Activated effector memory CD4-positive, alpha-beta T cell treated with anti-CD3 and anti-CD28 coated beads, Interleukin-2, amount 50 U/mL, for 16 hours (primary cell): ENCODE results near the gene EFNA1.
A peak's percentile ranks its signal among the peaks of the same experiment; 100 is the strongest.

Experiments used
- DNase-seq: peaks from one replicate; pipeline ENCODE4 v3.0.0-alpha.2; 2020

Gene EFNA1

GRCh38 chr1:155176544-155177071, 48.9 kb downstream of the EFNA1 start:
- DNase-seq = peak; percentile 93

DNA sequence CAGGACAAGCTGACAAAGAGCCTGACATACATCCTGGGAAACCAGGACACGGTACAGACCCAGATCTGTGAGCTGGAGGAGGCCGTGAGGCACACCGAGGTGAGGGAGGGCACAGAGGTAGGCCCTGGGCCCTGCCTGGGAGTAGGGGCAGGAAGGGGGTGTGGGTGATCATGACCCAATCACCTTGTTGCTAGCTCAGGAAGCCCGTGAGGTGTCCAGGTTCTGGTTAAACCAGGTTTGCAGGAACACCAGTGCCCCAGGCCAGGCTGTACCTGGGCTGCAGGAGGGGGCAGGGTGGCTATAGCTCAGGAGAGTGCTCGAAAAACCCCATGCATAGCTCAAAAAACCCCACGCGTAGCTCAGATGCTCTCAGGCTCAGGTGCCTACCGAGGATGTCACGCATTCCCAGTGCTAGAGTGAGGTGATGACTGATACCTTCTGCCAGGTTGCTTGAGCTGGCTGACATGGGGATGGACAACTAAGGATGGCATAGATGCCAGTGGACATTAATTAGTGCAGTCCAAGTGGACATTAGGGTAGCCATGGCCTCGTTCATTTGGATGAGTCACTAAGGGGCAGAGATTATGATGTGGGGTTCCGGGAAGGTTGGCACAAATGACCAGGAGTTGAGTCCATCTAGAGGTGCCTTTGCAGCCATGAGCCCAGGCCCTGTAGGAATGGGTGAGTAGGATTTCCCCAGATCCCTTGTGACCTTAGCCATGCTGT, 49.7 kb downstream of the EFNA1 start:
- peak; percentile 56 for DNase-seq

DNA sequence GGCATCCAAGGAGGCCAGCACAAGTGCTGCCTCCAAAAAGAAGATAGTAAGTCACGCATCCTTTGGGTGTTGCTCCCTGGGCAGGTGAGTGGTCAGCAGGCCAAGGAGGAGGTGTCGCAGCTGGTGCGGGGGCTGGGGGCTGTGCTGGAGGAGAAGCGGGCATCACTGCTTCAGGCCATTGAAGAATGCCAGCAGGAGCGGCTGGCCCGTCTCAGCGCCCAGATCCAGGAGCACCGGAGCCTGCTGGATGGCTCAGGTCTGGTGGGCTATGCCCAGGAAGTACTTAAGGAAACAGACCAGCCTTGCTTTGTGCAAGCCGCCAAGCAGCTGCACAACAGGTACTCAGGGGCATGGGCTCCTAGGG, 50.2 kb downstream of the EFNA1 start:
- DNase-seq = peak; percentile 56

DNA sequence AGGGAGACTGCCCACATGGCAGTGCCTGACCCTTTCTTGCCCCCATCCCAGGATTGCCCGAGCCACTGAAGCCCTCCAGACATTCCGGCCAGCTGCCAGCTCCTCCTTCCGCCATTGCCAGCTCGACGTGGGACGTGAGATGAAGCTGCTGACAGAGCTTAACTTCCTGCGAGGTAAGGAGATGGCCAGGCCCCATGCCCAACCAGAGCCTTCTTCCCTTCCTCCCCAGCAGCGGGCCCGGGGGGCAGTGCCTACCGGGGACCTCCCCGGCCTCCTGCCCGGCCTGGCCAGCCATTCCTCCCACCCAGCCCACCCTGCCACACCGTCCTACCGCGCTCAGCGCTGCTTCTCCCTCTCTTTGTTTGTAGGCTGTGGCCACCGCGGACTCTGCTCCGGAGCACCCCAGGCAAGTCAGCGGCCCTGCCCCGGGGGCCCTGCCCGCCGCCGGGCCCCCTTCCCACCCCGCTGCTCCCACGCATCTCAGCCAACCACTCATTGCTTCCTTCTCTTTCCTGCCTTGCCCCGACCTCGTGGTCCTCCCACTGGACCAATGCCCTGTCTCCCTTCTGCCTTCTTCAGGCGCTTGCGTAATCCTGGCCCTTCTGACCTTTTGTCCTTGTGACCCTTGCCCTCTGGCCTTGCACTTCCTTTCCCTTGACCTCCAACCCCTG, 50.9 kb downstream of the EFNA1 start:
- DNase-seq = peak; percentile 42

DNA sequence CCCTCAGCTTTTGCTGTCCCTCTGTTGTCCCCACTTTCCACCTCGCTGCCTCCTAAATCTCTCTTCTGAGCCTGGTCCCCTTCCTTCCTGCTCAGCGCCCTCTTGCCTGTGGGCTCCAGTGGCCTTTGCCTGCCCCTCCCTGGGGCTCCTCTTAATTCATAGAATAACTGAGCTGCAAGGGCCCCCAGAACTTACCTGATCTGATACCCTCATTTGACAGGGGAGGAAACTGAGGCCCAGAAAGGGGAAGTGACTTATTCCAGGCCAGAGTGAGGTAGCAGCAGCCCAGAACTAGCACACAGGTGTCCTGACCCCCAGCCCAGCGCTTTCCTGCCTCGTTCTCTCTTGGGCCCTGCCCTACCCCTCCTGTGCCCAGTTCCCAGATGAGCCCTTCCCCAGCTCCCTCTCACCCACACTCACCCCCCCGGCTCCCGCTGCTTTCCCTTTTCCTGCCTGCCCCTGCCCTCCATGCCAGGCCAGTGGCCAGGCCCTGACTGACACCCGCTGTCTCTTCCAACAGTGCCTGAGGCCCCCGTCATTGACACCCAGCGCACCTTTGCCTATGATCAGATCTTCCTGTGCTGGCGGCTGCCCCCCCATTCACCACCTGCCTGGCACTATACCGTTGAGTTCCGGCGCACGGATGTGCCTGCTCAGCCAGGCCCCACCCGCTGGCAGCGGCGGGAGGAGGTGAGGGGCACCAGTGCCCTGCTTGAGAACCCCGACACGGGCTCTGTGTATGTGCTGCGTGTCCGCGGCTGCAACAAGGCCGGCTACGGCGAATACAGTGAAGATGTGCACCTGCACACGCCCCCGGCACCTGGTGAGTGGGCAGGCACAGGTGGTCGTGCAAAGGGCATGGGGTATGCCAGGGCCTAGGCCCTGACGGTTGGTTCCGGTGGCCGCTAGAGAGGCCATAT, 51.7 kb downstream of the EFNA1 start:
- DNase-seq = peak; percentile 45

GRCh38 chr1:155181371-155182051, 53.8 kb downstream of the EFNA1 start:
- DNase-seq = no peak

GRCh38 chr1:155182052-155182550, 54.4 kb downstream of the EFNA1 start:
- no peak for DNase-seq

- DNase-seq = no peak
Measured at GRCh38 chr1:155183775-155184221, 56.1 kb downstream of the EFNA1 start.

- DNase-seq = no peak
Measured at GRCh38 chr1:155184351-155184811, 56.7 kb downstream of the EFNA1 start.
